H1 (cell line): ENCODE data around the gene C12orf42.

Experiments used
- CHD1 ChIP-seq: IDR thresholded peaks from 2 replicates; pipeline ENCODE4 v1.6.1; 2012; ENCODE audit warnings: low read depth, low read length, improper control_type of control experiment
- POLR2A ChIP-seq, 2 experiments: IDR thresholded peaks; 1 replicate in 1 of 2; 2 replicates in 1 of 2; pipeline ENCODE4 v1.6.1; 2011; ENCODE audit warnings: low read depth in 2 of 2, low read length in 2 of 2, mild to moderate bottlenecking in 2 of 2; ENCODE audit errors: control extremely low read depth in 1 of 2
- YY1 ChIP-seq: IDR thresholded peaks from 2 replicates; pipeline ENCODE4 v1.6.1; 2011; ENCODE audit warnings: low read depth, mild to moderate bottlenecking, low read length
- TF ChIP-seq, protein P1 (sequence below), 3 experiments: IDR thresholded peaks; 1 replicate in 2 of 3; 2 replicates in 1 of 3; pipeline versions ENCODE4 v1.5.1 to v1.6.1; 2011; ENCODE audit warnings: low read length in 3 of 3, mild to moderate bottlenecking in 3 of 3, inconsistent platforms in 2 of 3, low read depth in 1 of 3, moderate library complexity in 1 of 3; ENCODE audit not compliant: insufficient read depth in 1 of 3; ENCODE audit errors: control extremely low read depth in 1 of 3

- TF ChIP-seq POLR2A (IDR thresholded peaks at IDR 0.05; ENCODE audit: control extremely low read depth in 1 of 2, low read depth in 2 of 2, low read length in 2 of 2) (no peak), YY1 (no peak), CHD1 (no peak)
- TF ChIP-seq, protein P1, sequence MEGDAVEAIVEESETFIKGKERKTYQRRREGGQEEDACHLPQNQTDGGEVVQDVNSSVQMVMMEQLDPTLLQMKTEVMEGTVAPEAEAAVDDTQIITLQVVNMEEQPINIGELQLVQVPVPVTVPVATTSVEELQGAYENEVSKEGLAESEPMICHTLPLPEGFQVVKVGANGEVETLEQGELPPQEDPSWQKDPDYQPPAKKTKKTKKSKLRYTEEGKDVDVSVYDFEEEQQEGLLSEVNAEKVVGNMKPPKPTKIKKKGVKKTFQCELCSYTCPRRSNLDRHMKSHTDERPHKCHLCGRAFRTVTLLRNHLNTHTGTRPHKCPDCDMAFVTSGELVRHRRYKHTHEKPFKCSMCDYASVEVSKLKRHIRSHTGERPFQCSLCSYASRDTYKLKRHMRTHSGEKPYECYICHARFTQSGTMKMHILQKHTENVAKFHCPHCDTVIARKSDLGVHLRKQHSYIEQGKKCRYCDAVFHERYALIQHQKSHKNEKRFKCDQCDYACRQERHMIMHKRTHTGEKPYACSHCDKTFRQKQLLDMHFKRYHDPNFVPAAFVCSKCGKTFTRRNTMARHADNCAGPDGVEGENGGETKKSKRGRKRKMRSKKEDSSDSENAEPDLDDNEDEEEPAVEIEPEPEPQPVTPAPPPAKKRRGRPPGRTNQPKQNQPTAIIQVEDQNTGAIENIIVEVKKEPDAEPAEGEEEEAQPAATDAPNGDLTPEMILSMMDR (IDR thresholded peaks at IDR 0.05; ENCODE audit: control extremely low read depth in 1 of 3, insufficient read depth in 1 of 3, low read depth in 1 of 3, low read length in 3 of 3) = no peak
These were observed 3.8 kb upstream of the C12orf42 start for GRCh38 chr12:103499571-103499970.
